ENCODE data around the gene CAMTA1.
"Not testable (repeated sequence)": the region's sequence is repeated elsewhere in the genome, so short reads cannot be mapped to it uniquely, and the experiment has no call there.

CAMTA1 gene

DNA sequence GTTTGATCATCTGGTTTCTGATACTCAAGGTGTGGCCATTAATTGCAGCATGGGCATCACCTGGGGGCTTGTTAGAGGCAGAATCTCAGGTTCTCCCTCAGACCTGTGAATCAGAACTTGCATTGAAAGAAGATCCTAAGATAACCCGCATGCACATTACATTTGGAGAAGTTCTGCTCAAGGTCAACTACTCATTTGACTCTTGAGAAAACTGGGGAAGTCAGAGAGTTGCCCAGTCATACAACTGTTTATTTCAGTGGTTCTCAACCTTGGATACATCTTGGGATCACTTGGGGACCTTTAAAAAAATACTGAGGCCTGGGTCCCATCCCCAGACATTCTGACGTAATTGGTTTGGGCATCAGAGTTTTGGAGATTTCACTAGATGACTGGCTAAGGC is 30.5 kb downstream of the CAMTA1 start:
- Histone ChIP-seq H3K36me3 (ENCODE audit: control insufficient read depth in 1 of 2, insufficient read depth in 2 of 2, low read length in 2 of 2) (no peaks in the 10 kb centered on the region), H3K27me3 (ENCODE audit: low read depth, low read length) (no peaks in the 10 kb centered on the region), H3K4me3 (ENCODE audit: low read depth in 1 of 2, low read length in 2 of 2) (no peak overlapping the region), H3K27ac (ENCODE audit: low read length) (no peak overlapping the region), H3K9me3 (ENCODE audit: control insufficient read depth in 1 of 2, low read length in 2 of 2) (no peaks in the 10 kb centered on the region), H3K4me1 (ENCODE audit: control insufficient read depth in 1 of 2, insufficient read depth in 2 of 2, low read length in 2 of 2) (peaks cover 0 to 12% of the 10 kb centered on the region in 2 donors)

DNA sequence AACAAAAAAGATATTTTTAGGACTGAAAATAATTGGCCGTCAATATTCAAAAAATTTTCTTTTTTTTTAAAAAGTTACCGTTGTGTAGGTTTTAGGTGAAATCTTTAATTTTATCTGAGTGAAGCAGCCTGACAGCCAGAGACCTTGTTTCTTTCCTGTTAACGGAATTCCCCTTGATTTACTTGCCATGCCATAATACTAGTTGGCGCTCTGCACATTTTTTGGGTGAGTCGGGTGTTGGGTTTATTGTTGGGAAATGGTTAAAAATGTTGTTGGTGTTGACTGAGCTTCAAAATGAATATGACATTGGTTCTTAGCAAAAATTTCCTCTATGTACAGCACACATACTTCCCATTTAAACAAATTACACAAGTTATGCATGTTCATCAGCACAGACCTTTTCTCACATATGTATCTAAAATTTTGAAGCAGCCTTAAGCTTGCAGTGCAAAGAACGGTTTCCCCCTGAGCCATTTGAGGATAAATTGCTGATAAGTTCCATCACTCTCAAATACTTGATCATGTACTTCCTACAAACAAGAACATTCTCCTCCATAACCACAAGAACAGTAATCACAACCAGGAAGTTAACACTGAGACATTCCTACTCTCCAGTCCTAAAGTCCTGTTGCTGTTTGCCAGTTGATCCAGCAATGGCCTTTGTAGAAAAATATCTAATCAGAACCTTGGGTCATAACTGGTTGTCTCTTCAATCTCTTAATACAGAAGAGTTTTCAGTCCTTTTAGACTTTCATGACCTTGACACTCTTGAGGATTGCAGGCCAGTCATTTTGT is 34.2 kb downstream of the CAMTA1 start:
- Histone ChIP-seq H3K27me3 (ENCODE audit: low read depth, low read length) (no peaks in the 10 kb centered on the region), H3K36me3 (ENCODE audit: control insufficient read depth in 1 of 2, insufficient read depth in 2 of 2, low read length in 2 of 2) (no peaks in the 10 kb centered on the region), H3K4me1 (ENCODE audit: control insufficient read depth in 1 of 2, insufficient read depth in 2 of 2, low read length in 2 of 2) (peaks cover 0 to 8% of the 10 kb centered on the region in 2 donors), H3K9me3 (ENCODE audit: control insufficient read depth in 1 of 2, low read length in 2 of 2) (no peaks in the 10 kb centered on the region), H3K27ac (ENCODE audit: low read length) (no peak overlapping the region), H3K4me3 (ENCODE audit: low read depth in 1 of 2, low read length in 2 of 2) (no peak overlapping the region)

DNA sequence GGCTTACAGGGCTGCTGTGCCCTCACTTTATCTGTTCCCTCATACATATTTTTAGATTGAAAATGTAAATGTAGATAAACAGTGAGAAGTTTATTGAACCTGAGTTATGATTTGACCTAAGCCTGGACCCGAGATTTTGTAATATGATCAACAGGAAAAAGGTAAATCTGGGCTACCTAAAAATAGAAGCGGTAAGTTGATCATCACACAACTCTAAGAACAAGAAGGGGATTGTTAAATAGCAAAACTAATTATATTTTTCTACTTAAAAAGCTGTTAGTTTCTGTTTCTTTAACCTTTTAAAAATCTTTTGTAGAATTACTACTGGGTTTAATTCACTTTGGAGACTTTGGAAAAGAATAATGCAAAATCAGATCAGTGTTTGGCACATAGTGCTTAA is 35.6 kb downstream of the CAMTA1 start:
- Histone ChIP-seq H3K27me3 (ENCODE audit: low read depth, low read length) (no peaks in the 10 kb centered on the region), H3K36me3 (ENCODE audit: control insufficient read depth in 1 of 2, insufficient read depth in 2 of 2, low read length in 2 of 2) (no peaks in the 10 kb centered on the region), H3K9me3 (ENCODE audit: control insufficient read depth in 1 of 2, low read length in 2 of 2) (no peaks in the 10 kb centered on the region), H3K27ac (ENCODE audit: low read length) (no peak overlapping the region), H3K4me1 (ENCODE audit: control insufficient read depth in 1 of 2, insufficient read depth in 2 of 2, low read length in 2 of 2) (peaks cover 0 to 8% of the 10 kb centered on the region in 2 donors), H3K4me3 (ENCODE audit: low read depth in 1 of 2, low read length in 2 of 2) (no peak overlapping the region)

DNA sequence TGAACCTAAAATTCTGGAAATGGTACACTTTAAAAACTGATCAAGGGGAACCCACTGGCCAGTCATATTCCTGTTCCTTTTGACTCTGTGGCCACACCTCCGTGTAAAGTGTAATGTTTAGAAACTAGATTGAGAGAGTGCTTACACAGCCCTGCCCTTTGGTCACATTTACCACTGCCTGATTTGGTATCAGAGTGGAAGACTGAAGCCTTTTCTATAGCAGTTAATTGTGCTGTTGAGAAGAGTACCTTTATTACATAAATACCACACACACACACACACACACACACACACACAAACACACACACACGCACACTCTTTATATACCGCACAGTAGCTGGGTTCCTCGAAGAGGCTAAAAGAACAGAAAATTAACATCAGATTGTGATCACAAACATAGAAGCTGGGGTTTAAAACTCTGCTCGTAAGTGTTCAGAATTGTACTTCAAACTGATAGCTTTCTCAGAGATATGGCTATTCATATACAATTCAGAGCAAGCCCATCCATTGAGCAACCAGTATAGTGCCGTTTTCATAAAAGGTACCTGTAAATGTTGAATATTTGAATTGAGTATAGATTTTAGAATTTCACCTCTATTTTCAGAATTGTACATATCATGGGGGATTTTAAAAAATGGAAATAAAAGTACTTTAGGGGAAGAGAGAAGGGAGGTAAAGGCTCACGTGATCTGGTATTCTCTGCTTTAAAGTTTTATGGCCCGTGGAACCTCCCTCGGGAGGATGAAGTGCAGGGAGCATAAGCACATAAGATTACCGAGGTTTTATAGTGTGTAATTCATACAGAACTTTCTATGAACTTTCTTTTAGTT is 37.5 kb downstream of the CAMTA1 start:
- Histone ChIP-seq H3K4me1 (ENCODE audit: control insufficient read depth in 1 of 2, insufficient read depth in 2 of 2, low read length in 2 of 2) (peaks cover 0 to 8% of the 10 kb centered on the region in 2 donors), H3K4me3 (ENCODE audit: low read depth in 1 of 2, low read length in 2 of 2) (peak overlapping the region in 1 of 2 donors; percentile 45), H3K9me3 (ENCODE audit: control insufficient read depth in 1 of 2, low read length in 2 of 2) (no peaks in the 10 kb centered on the region), H3K27ac (ENCODE audit: low read length) (peak overlapping the region; percentile 74), H3K27me3 (ENCODE audit: low read depth, low read length) (no peaks in the 10 kb centered on the region), H3K36me3 (ENCODE audit: control insufficient read depth in 1 of 2, insufficient read depth in 2 of 2, low read length in 2 of 2) (no peaks in the 10 kb centered on the region)

DNA sequence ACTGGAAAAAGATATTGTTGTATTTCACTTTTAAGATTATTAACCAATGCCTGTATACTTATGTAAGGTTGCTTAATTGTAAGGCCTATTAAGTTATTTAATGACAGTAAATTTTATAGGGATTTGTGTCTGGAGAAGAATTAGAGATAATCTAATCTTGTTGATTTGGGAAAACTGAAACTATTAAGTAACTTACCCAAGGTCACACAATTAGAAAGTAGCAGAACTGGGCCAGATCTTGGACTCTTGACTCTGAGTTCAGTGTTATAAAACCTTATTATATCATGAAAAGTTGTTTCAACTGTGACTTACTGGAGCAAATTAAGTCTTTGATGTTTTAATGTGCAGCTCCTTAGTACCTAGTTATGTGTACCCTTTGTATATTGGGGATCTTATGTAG is 38.5 kb downstream of the CAMTA1 start:
- H3K9me3 ChIP-seq (ENCODE audit: control insufficient read depth in 1 of 2, low read length in 2 of 2), result no peaks in the 10 kb centered on the region
- peak overlapping the region; percentile 74 for H3K27ac ChIP-seq (ENCODE audit: low read length)
- no peaks in the 10 kb centered on the region for H3K36me3 ChIP-seq (ENCODE audit: control insufficient read depth in 1 of 2, insufficient read depth in 2 of 2, low read length in 2 of 2)
- H3K4me1 ChIP-seq (ENCODE audit: control insufficient read depth in 1 of 2, insufficient read depth in 2 of 2, low read length in 2 of 2), result peaks cover 0 to 8% of the 10 kb centered on the region in 2 donors
- no peaks in the 10 kb centered on the region for H3K27me3 ChIP-seq (ENCODE audit: low read depth, low read length)
- H3K4me3 ChIP-seq (ENCODE audit: low read depth in 1 of 2, low read length in 2 of 2), result no peak overlapping the region

DNA sequence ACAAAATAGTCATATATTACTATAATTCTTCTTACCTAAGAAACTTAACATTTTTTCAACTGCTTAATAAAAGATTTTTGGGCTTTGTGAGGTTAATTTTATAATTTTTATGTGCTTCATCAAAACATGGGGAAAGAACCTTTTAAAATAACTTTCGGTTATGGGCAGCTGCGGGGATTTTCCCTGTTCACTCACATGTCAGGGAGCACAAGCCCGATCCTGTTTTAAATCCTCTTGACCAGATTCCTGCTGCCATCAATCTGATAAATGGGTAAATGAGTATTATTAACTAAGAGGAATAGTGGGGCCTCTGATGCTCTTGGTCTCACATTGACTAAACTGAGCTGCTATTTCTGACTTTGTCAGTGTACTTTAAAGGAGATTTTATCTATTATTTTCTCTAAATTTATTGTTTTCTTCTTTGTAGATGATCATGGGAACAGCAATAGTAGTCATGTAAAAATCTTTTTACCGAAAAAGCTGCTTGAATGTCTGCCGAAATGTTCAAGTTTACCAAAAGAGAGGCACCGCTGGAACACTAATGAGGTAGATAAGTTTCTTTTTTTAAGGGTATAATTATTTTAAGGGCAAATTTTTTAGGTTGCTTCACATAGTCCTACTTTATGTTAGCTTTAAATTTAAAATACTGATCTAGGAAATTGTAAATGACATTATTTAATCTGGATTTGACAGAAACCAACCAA is 39.6 kb downstream of the CAMTA1 start:
- H3K4me1 ChIP-seq (ENCODE audit: control insufficient read depth in 1 of 2, insufficient read depth in 2 of 2, low read length in 2 of 2), result peaks cover 0 to 8% of the 10 kb centered on the region in 2 donors
- peaks cover 3 to 5% of the 10 kb centered on the region in 2 donors for H3K36me3 ChIP-seq (ENCODE audit: control insufficient read depth in 1 of 2, insufficient read depth in 2 of 2, low read length in 2 of 2)
- H3K27ac ChIP-seq (ENCODE audit: low read length), result peak overlapping the region; percentile 21
- no peaks in the 10 kb centered on the region for H3K9me3 ChIP-seq (ENCODE audit: control insufficient read depth in 1 of 2, low read length in 2 of 2)
- no peak overlapping the region for H3K4me3 ChIP-seq (ENCODE audit: low read depth in 1 of 2, low read length in 2 of 2)
- no peaks in the 10 kb centered on the region for H3K27me3 ChIP-seq (ENCODE audit: low read depth, low read length)

DNA sequence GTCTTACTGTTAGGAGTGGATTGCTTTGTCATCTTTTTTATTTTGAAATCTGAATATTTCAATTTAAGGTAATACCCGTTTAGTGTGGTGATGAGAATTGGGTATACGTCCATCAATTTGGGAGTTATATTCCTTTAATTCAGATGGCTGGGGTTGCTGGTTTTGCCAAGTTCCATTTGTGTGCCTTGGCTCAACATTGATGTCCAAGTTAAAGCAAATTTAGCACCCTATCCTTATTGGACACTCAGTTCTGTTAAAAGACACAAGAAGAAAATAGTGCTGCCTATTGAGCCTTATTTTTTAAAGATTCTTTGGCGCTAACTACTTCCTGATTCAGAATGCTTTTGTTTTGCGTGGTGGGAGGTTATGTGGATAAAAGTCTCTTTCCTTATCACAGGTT is 40.6 kb downstream of the CAMTA1 start:
- H3K9me3 ChIP-seq (ENCODE audit: control insufficient read depth in 1 of 2, low read length in 2 of 2), result no peaks in the 10 kb centered on the region
- H3K4me1 ChIP-seq (ENCODE audit: control insufficient read depth in 1 of 2, insufficient read depth in 2 of 2, low read length in 2 of 2), result peaks cover 0 to 8% of the 10 kb centered on the region in 2 donors
- peaks cover 3 to 5% of the 10 kb centered on the region in 2 donors for H3K36me3 ChIP-seq (ENCODE audit: control insufficient read depth in 1 of 2, insufficient read depth in 2 of 2, low read length in 2 of 2)
- H3K27ac ChIP-seq (ENCODE audit: low read length), result no peak overlapping the region
- no peak overlapping the region for H3K4me3 ChIP-seq (ENCODE audit: low read depth in 1 of 2, low read length in 2 of 2)
- H3K27me3 ChIP-seq (ENCODE audit: low read depth, low read length), result no peaks in the 10 kb centered on the region

DNA sequence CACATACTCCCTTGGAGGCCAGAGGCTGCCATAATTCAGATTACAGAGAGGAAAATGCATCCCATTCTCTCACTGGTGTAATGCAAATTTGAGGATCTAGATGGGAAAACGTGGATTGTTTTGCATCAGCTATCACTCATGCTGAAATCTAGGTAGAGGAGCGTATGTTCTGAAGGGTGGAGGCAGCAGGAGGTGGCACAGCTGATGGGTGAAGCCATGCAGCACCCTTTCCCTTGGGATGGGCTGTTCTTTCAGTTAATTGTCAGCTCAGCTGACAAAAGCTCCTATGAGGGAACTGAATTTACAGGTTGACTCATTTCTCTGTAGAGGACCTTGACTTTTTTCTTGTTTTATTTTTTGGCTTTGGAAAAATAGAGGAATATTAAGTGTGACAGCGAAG is 41.8 kb downstream of the CAMTA1 start:
- H3K27me3 ChIP-seq (ENCODE audit: low read depth, low read length), result no peaks in the 10 kb centered on the region
- H3K36me3 ChIP-seq (ENCODE audit: control insufficient read depth in 1 of 2, insufficient read depth in 2 of 2, low read length in 2 of 2), result peaks cover 3 to 5% of the 10 kb centered on the region in 2 donors
- H3K4me3 ChIP-seq (ENCODE audit: low read depth in 1 of 2, low read length in 2 of 2), result no peak overlapping the region
- H3K9me3 ChIP-seq (ENCODE audit: control insufficient read depth in 1 of 2, low read length in 2 of 2), result no peaks in the 10 kb centered on the region
- no peak overlapping the region for H3K27ac ChIP-seq (ENCODE audit: low read length)
- peaks cover 2 to 8% of the 10 kb centered on the region in 2 donors for H3K4me1 ChIP-seq (ENCODE audit: control insufficient read depth in 1 of 2, insufficient read depth in 2 of 2, low read length in 2 of 2)

DNA sequence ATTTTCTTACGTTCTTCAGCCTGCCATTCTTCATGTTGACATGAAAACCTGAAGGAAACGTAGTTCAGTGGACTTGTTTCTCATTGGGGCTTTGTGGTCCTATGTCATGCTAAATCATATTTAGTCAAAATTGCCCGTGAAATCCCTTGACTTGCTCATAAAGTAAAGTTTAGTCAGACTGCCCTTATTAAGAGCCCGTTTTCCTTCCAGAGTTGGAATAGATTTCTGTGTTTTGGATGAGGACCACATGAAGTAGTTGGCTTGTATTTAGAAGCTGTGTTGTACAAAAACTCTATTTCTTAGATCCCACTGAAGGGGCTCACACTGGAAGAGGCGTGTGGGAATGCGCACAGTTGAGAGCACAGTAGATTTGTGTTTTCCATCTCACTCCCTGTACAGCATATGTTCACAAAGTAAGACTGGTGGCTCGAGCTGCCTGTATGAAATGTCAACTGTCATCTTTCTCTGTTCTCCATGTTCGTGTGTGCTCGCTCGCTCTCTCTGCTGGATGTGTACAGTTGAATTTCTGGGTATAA is 42.4 kb downstream of the CAMTA1 start:
- Histone ChIP-seq H3K27ac (ENCODE audit: low read length) (no peak overlapping the region), H3K4me3 (ENCODE audit: low read depth in 1 of 2, low read length in 2 of 2) (no peak overlapping the region), H3K36me3 (ENCODE audit: control insufficient read depth in 1 of 2, insufficient read depth in 2 of 2, low read length in 2 of 2) (peaks cover 3 to 5% of the 10 kb centered on the region in 2 donors), H3K27me3 (ENCODE audit: low read depth, low read length) (no peaks in the 10 kb centered on the region), H3K9me3 (ENCODE audit: control insufficient read depth in 1 of 2, low read length in 2 of 2) (no peaks in the 10 kb centered on the region), H3K4me1 (ENCODE audit: control insufficient read depth in 1 of 2, insufficient read depth in 2 of 2, low read length in 2 of 2) (peaks cover 7 to 8% of the 10 kb centered on the region in 2 donors)

DNA sequence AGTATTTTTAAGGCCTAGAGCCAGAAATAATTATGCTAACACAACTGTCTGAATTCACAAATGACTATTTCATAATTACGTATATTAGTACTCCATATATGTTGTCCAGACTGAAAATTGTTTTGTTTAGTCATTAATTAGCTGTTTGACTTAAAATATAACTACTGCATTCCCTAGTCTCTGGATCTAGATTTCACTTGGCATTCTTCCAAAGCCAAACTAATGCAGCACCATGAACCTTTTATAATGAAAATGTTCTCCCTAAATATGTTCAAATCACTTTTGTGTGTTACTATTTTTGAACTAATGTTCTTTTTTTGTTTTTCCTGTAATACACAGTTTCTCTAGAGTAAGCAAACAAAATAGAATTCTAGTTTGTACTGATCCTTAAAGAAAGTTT is 46.1 kb downstream of the CAMTA1 start:
- Histone ChIP-seq H3K27ac (ENCODE audit: low read length) (no peak overlapping the region), H3K9me3 (ENCODE audit: control insufficient read depth in 1 of 2, low read length in 2 of 2) (no peaks in the 10 kb centered on the region), H3K27me3 (ENCODE audit: low read depth, low read length) (no peaks in the 10 kb centered on the region), H3K36me3 (ENCODE audit: control insufficient read depth in 1 of 2, insufficient read depth in 2 of 2, low read length in 2 of 2) (peaks cover 3 to 5% of the 10 kb centered on the region in 2 donors), H3K4me3 (ENCODE audit: low read depth in 1 of 2, low read length in 2 of 2) (no peak overlapping the region), H3K4me1 (ENCODE audit: control insufficient read depth in 1 of 2, insufficient read depth in 2 of 2, low read length in 2 of 2) (peaks cover 0 to 11% of the 10 kb centered on the region in 2 donors)

DNA sequence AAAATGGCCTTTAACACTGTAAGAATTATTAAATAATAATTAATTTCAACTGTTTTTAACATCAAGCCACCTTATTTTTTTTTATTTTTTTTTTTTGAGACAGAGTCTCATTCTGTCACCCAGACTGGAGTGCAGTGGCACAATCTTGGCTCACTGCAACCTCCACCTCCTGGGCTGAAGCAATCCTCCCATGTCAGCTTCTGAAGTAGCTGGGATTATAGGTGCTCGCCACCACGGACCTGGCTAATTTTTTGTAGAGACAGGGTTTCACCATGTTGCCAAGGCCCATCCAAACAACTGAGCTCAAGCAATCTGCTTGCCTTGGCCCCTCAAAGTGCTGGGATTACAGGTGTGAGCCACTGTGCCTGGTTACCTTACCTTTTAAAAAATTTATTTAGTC is 46.8 kb downstream of the CAMTA1 start:
- peaks cover 0 to 11% of the 10 kb centered on the region in 2 donors for H3K4me1 ChIP-seq (ENCODE audit: control insufficient read depth in 1 of 2, insufficient read depth in 2 of 2, low read length in 2 of 2)
- H3K36me3 ChIP-seq (ENCODE audit: control insufficient read depth in 1 of 2, insufficient read depth in 2 of 2, low read length in 2 of 2); H3K4me3 ChIP-seq (ENCODE audit: low read depth in 1 of 2, low read length in 2 of 2); H3K27ac ChIP-seq (ENCODE audit: low read length); H3K27me3 ChIP-seq (ENCODE audit: low read depth, low read length); H3K9me3 ChIP-seq (ENCODE audit: control insufficient read depth in 1 of 2, low read length in 2 of 2): not testable (repeated sequence)

All from muscle layer of duodenum (tissue), 2 donors.